HepG2 (cell line): ENCODE data around the gene IL1R1. TPM values are rescaled to one million over a fixed set of nuclear protein-coding genes. Genes with fewer than 3 reads are reported as not detected.

ENCODE experiments used
- ATAC-seq: fragments of 200-7000 bp; cut with Tn5 transposase; 3 replicates; pipeline ENCODE4 v1.9.1; 2020; ENCODE audit warnings: mild to moderate bottlenecking, moderate library complexity
- BruUV-seq: library from RNA; stranded (reverse); fragments of 400-500 nt; replicated peaks from 2 replicates; lab custom pipeline; 2021; lab: Mats Ljungman, UMichigan
- CTCF ChIA-PET: fragments of 300-600 bp; formaldehyde crosslinking; extraction: SDS; loops from one replicate; lab custom pipeline; 2021; ENCODE audit warnings: low total read pairs, inconsistent platforms, low intra/inter-chr PET ratio; lab: Yijun Ruan, JAX
- POLR2A ChIA-PET: fragments of 350-600 bp; sonication (Branson Sonifier 250); formaldehyde crosslinking; loops from one replicate; lab custom pipeline; 2020; ENCODE audit warnings: antibody characterized with exemption, inconsistent platforms; lab: Yijun Ruan, JAX
- DNase-seq: peaks from one replicate; pipeline ENCODE4 v3.0.0-alpha.2; 2015; ENCODE audit warnings: low spot score
- FAIRE-seq: peaks from 3 replicates; lab custom pipeline; 2011; peaks lifted over from hg19 to GRCh38; lab: Jason Lieb, UNC
- H2AFZ ChIP-seq: one replicate; pipeline ENCODE4 v1.6.1; 2011; ENCODE audit warnings: low read length, inconsistent platforms
- H3K27ac ChIP-seq: fragments of 300-600 bp; 3 replicates; pipeline ENCODE4 v1.8.0; 2011; ENCODE audit warnings: mixed run types, mild to moderate bottlenecking, mixed read lengths, low read length, inconsistent platforms; ENCODE audit not compliant: insufficient read depth; ENCODE audit errors: extremely low read length
- H3K27me3 ChIP-seq, 2 experiments: fragments of 200-600 bp in 1 of 2; 2 replicates in 1 of 2; 3 replicates in 1 of 2; pipeline versions ENCODE4 v1.6.0 to v1.8.0; 2011; ENCODE audit warnings: low read length in 2 of 2, mild to moderate bottlenecking in 2 of 2, moderate library complexity in 2 of 2, inconsistent platforms in 1 of 2; ENCODE audit not compliant: insufficient read depth in 2 of 2, control insufficient read depth in 1 of 2
- H3K36me3 ChIP-seq, 2 experiments: fragments of 200-600 bp in 1 of 2; replicated peaks in 1 of 2; 2 replicates in 1 of 2; 3 replicates in 1 of 2; pipeline versions ENCODE4 v1.5.1 to v1.8.0; 2011; ENCODE audit warnings: low read length in 2 of 2, inconsistent platforms in 1 of 2; ENCODE audit not compliant: insufficient read depth in 2 of 2, control insufficient read depth in 1 of 2
- H3K4me1 ChIP-seq: 2 replicates; pipeline ENCODE4 v1.5.1; 2012; ENCODE audit warnings: low read length, inconsistent platforms; ENCODE audit not compliant: insufficient read depth
- H3K4me2 ChIP-seq: 2 replicates; pipeline ENCODE4 v1.6.0; 2011; ENCODE audit warnings: low read depth, low read length, inconsistent platforms
- H3K4me3 ChIP-seq, 3 experiments: fragments of 200-600 bp in 1 of 3; sonication (generic), shearing (Covaris generic) in 1 of 3; replicated peaks in 1 of 3; 2 replicates each; pipeline ENCODE4 v1.5.1; 2011 to 2016; ENCODE audit warnings: low read length in 3 of 3, inconsistent platforms in 2 of 3, low read depth in 2 of 3, mild to moderate bottlenecking in 2 of 3, control low read depth in 1 of 3, mixed read lengths in 1 of 3; ENCODE audit not compliant: insufficient read depth in 1 of 3
- H3K79me2 ChIP-seq: one replicate; pipeline ENCODE4 v1.6.1; 2011; ENCODE audit warnings: low read length, inconsistent platforms; ENCODE audit not compliant: insufficient read depth
- H3K9ac ChIP-seq: 2 replicates; pipeline ENCODE4 v1.6.0; 2011; ENCODE audit warnings: mild to moderate bottlenecking, low read depth, low read length, inconsistent platforms; ENCODE audit not compliant: insufficient read depth
- H3K9me3 ChIP-seq: 2 replicates; pipeline ENCODE4 v1.5.1; 2012; ENCODE audit warnings: mild to moderate bottlenecking, low read length
- H4K20me1 ChIP-seq: 2 replicates; pipeline ENCODE4 v1.6.0; 2011; ENCODE audit warnings: inconsistent platforms, mild to moderate bottlenecking, low read length, moderate library complexity; ENCODE audit not compliant: insufficient read depth
- CENPBD1 ChIP-seq: sonication (generic); formaldehyde crosslinking; IDR thresholded peaks from 2 replicates; pipeline ENCODE4 v1.8.0; 2022; ENCODE audit warnings: missing genetic modification reagents, low read depth, mild to moderate bottlenecking, borderline replicate concordance
- KDM2A ChIP-seq: sonication (generic); formaldehyde crosslinking; IDR thresholded peaks from 2 replicates; pipeline ENCODE4 v1.4.0; 2020; ENCODE audit warnings: low read depth, missing genetic modification reagents, borderline replicate concordance
- MAZ ChIP-seq, 2 experiments: sonication (generic) in 1 of 2; formaldehyde crosslinking in 1 of 2; IDR thresholded peaks; 2 replicates each; pipeline versions ENCODE4 v1.5.0 to v1.6.1; 2012 to 2020; ENCODE audit warnings: low read depth in 2 of 2, mild to moderate bottlenecking in 2 of 2, borderline replicate concordance in 1 of 2, improper control_type of control experiment in 1 of 2, low read length in 1 of 2, missing genetic modification reagents in 1 of 2, moderate library complexity in 1 of 2
- NR2F6 ChIP-seq, 2 experiments: IDR thresholded peaks; 2 replicates each; pipeline ENCODE4 v1.6.1; 2016; ENCODE audit warnings: antibody characterized with exemption in 1 of 2, mild to moderate bottlenecking in 1 of 2
- POLR2AphosphoS5 ChIP-seq: IDR thresholded peaks from 2 replicates; pipeline ENCODE4 v1.6.1; 2012; ENCODE audit warnings: low read depth, low read length
- SOX13 ChIP-seq, 3 experiments: fragments of 450-650 bp in 1 of 3; sonication (generic) in 1 of 3; formaldehyde crosslinking in 1 of 3; IDR thresholded peaks in 2 of 3; conservative IDR thresholded peaks in 1 of 3; 2 replicates each; pipeline versions ENCODE4 v1.5.0 to v1.6.1; 2016 to 2020; ENCODE audit warnings: antibody characterized with exemption in 1 of 3, mild to moderate bottlenecking in 1 of 3, missing compliant biosample characterization in 1 of 3, missing genetic modification reagents in 1 of 3, moderate library complexity in 1 of 3
- SOX6 ChIP-seq, 2 experiments: fragments of 450-650 bp in 1 of 2; sonication (generic) in 1 of 2; formaldehyde crosslinking in 1 of 2; IDR thresholded peaks; 2 replicates each; pipeline versions ENCODE4 v1.4.0 to v1.6.1; 2017 to 2020; ENCODE audit warnings: antibody characterized with exemption in 1 of 2, mild to moderate bottlenecking in 1 of 2, missing genetic modification reagents in 1 of 2
- SPEN ChIP-seq: sonication (generic); formaldehyde crosslinking; IDR thresholded peaks from 2 replicates; pipeline ENCODE4 v1.5.1; 2020; ENCODE audit warnings: low read depth, mild to moderate bottlenecking, missing genetic modification reagents
- TBX3 ChIP-seq: fragments of 450-650 bp; IDR thresholded peaks from 2 replicates; pipeline ENCODE4 v1.6.1; 2017; ENCODE audit warnings: antibody characterized with exemption, mild to moderate bottlenecking, inconsistent platforms, borderline replicate concordance
- ZBTB14 ChIP-seq: sonication (generic); formaldehyde crosslinking; IDR thresholded peaks from 2 replicates; pipeline ENCODE4 v1.4.0; 2020; ENCODE audit warnings: missing genetic modification reagents
- ZBTB49 ChIP-seq: sonication (generic); formaldehyde crosslinking; IDR thresholded peaks from 2 replicates; pipeline ENCODE4 v1.4.0; 2020; ENCODE audit warnings: missing genetic modification reagents, borderline replicate concordance
- ZKSCAN5 ChIP-seq: sonication (generic); formaldehyde crosslinking; IDR thresholded peaks from 2 replicates; pipeline ENCODE4 v1.5.1; 2020; ENCODE audit warnings: mild to moderate bottlenecking, missing genetic modification reagents
- ZNF143 ChIP-seq: sonication (generic); formaldehyde crosslinking; IDR thresholded peaks from 2 replicates; pipeline ENCODE4 v1.4.0; 2020; ENCODE audit warnings: missing genetic modification reagents
- ZNF224 ChIP-seq: sonication (generic); formaldehyde crosslinking; IDR thresholded peaks from 2 replicates; pipeline ENCODE4 v1.5.0; 2020; ENCODE audit warnings: mild to moderate bottlenecking, missing genetic modification reagents
- ZNF546 ChIP-seq: sonication (generic); formaldehyde crosslinking; conservative IDR thresholded peaks from 2 replicates; pipeline ENCODE4 v1.8.1; 2023; ENCODE audit warnings: mild to moderate bottlenecking, missing genetic modification reagents
- WGBS: methylation state at CpG from one replicate; pipeline ENCODE4 v1.1.6; 2017; ENCODE audit warnings: low lambda C conversion rate; 5-methylcytosine and 5-hydroxymethylcytosine counted together
- in situ Hi-C: cut with HindIII; loops from 2 replicates; pipeline ENCODE4 v1.10.0; 2017; ENCODE audit warnings: low pct_unique_long_range_greater_than_20kb; ENCODE audit not compliant: extremely low pct_ligation_motif_present
- intact Hi-C: fragments of 100-400 bp; cut with micrococcal nuclease; formaldehyde crosslinking; loops from one replicate; pipeline ENCODE4 v1.10.0; 2022; ENCODE audit not compliant: unreplicated experiment
- polyA plus RNA-seq, 8 experiments: library from polyadenylated mRNA; depleted of rRNA in 3 of 8; stranded (reverse) in 7 of 8; unstranded in 1 of 8; fragments of >200 nt; fragmentation: Illumina TruSeq in 4 of 8; extraction: Trizol in 4 of 8; gene quantifications; 2 replicates each; pipeline versions ENCODE4 v1.2.1 to v1.2.3, GENCODE V29; 2011 to 2016; ENCODE audit warnings: low read depth in 4 of 8, missing spikeins in 1 of 8, mixed read lengths in 1 of 8; ENCODE audit not compliant: insufficient read depth in 1 of 8
- total RNA-seq, 5 experiments: library from RNA; depleted of rRNA; stranded (reverse); fragments of >200 nt; fragmentation: Illumina TruSeq; extraction: Trizol; gene quantifications; 2 replicates each; pipeline ENCODE4 v1.2.3, GENCODE V29; 2016; ENCODE audit warnings: low read depth in 1 of 5

IL1R1 gene
- total and polyA plus RNA-seq, 2 of the 13 experiments (the other 11 are each of a cell fraction or from before 2014, with no cell fraction given): 38.0 to 93.1 TPM

- Histone ChIP-seq H3K27ac (peak overlapping the region; percentile 71), H3K4me1 (peaks cover 81% of the 10 kb centered on the region), H3K4me3 (peak overlapping the region in 2 of 3 experiments; percentile 6 to 8; a peak in 2 of 6 replicates), H3K36me3 (no peaks in the 10 kb centered on the region; a peak in 1 of 5 replicates), H3K4me2 (peak overlapping the region; percentile 61), H3K79me2 (no peaks in the 10 kb centered on the region), H4K20me1 (no peaks in the 10 kb centered on the region), H2AFZ (peak overlapping the region; percentile 43), H3K9me3 (peaks cover 4% of the 10 kb centered on the region; the same call in 1 of the 2 replicates), H3K27me3 (no peaks in the 10 kb centered on the region), H3K9ac (peak overlapping the region; percentile 40)
- intact Hi-C loops (loop anchor here (2.0 kb wide), 2 partner anchors 31 to 55 kb away; no protein-coding TSS in a partner anchor), in situ Hi-C loops (loop anchor here (10.0 kb wide), 1 partner anchor 77 kb away; no protein-coding TSS in a partner anchor)
- CTCF ChIA-PET: no interaction called here
- BruUV-seq: no TSS peak
- DNase-seq: peak; percentile 56
- POLR2A ChIA-PET: interaction anchor here (1.0 to 3.8 kb wide), 8 partner anchors 10 to 69 kb away, joined by 4 to 37 read pairs (median 9); partner anchors contain the start of gene IL1R1
- 48% methylated on average over 4 of the region's 4 CpGs for WGBS
- ATAC-seq: peak; percentile 60
- no peak for FAIRE-seq
- TF ChIP-seq POLR2AphosphoS5: 0 out of 2 replicates have a peak, but pooled peaks have one; percentile 22
- TF ChIP-seq CENPBD1 (CRISPR knock-in tag): no peak
- no peak for TF ChIP-seq MAZ (IDR thresholded peaks at IDR 0.05; ENCODE audit: borderline replicate concordance, low read depth, low read length)
- 0 out of 2 replicates have a peak, but pooled peaks have one; percentile 23 for TF ChIP-seq MAZ (CRISPR knock-in tag; IDR thresholded peaks at IDR 0.05; ENCODE audit: low read depth)
- TF ChIP-seq ZNF546: no peak
- TF ChIP-seq SOX13 (IDR thresholded peaks at IDR 0.05): no peak
- no peak for TF ChIP-seq SOX13 (CRISPR knock-in tag; conservative IDR thresholded peaks at IDR 0.05 in 1 of 2, IDR thresholded peaks at IDR 0.05 in 1 of 2)
- TF ChIP-seq ZKSCAN5: no peak
- peak; percentile 59 for TF ChIP-seq NR2F6 (IDR thresholded peaks at IDR 0.05)
- TF ChIP-seq NR2F6 (CRISPR knock-in tag; IDR thresholded peaks at IDR 0.05): no peak; the same call in 1 of the 2 replicates
- no peak for TF ChIP-seq KDM2A (CRISPR knock-in tag)
- TF ChIP-seq ZBTB14 (CRISPR knock-in tag): no peak
- TF ChIP-seq SPEN (CRISPR knock-in tag): no peak
- TF ChIP-seq ZBTB49 (CRISPR knock-in tag): no peak
- no peak for TF ChIP-seq ZNF143 (CRISPR knock-in tag)
- 0 out of 2 replicates have a peak, but pooled peaks have one; percentile 20 for TF ChIP-seq TBX3
- no peak for TF ChIP-seq ZNF224
- no peak for TF ChIP-seq SOX6 (IDR thresholded peaks at IDR 0.05)
- peak; percentile 44; the same call in 1 of the 2 replicates for TF ChIP-seq SOX6 (CRISPR knock-in tag; IDR thresholded peaks at IDR 0.05)
Measured at GRCh38 chr2:102101849-102102635, 40.5 kb upstream of the IL1R1 start.
